ENCODE measurements around the gene ZNF619.
"Not testable (repeated sequence)": the region's sequence is repeated elsewhere in the genome, so short reads cannot be mapped to it uniquely, and the experiment has no call there.

Gene ZNF619

DNA sequence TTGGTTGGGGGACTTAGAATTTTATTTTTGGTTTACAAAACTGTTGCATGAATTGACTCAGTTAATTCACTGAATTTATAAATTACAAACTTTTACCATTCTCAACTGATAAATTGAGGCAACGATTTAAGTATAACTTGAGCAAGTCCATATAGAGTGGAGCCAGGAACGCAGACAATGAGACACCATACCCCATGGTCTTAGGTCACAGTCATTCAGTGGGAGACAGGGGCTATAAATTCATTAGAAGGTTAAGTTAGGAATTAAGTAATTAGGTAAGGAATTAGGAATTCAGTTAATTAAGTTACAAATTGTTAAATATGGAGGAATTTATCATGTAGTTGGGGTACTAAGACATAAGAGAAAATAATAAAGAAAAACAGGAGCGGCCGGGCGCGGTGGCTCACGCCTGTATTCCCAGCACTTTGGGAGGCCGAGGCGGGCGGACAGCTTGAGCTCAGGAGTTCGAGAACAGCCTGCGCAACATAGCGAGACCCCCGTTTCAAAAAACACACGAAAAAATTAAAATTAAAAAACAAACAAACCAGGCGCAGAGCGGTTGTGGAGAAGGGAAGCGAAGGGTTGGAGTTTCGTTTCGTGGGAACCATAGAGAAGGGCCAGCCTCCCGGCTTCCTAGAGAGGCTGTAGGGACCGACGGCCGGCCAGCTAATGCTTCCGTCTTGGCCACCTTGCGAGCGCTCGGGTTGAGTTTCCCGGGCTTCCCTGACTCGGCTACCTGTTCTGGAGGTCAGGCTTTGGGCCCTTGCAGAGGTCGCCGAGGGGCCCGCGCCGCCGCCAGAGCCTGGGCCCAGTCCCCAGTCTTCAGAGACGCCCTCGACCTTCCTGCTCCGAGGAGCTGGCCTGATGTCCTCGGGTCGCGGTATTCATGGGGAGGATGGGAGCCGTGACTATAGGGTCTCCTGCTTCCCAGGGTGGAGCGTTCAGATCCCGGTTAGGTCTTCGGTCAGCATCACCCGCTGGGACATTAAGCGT, at the start of gene ZNF619:
Gene ZNF619, plus strand, starts transcription at position 645 of the 993 bp plus-strand sequence. CDS start 858 bp downstream, outside the sequence.
- peak; percentile 67 for DNase-seq

DNA sequence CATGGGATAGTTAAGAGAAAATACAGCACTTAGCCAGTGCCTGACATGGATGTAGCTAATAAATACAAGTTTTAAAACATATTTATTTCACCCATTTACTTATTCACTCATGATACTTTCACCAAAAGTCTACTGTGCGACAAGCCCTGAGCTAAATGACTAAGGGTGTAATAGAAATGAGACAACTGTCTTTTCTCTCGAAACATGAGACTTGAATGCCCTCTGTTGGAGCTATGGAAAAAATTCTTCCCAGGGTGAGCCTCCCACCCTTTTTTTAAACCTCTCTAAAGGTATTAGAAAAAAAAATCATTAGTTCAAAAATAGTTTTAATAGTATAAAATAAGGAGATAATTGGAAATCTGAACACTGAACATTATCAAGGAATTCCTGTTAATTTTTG, 44.1 kb upstream of the ZNF619 start:
- no peak for DNase-seq

DNA sequence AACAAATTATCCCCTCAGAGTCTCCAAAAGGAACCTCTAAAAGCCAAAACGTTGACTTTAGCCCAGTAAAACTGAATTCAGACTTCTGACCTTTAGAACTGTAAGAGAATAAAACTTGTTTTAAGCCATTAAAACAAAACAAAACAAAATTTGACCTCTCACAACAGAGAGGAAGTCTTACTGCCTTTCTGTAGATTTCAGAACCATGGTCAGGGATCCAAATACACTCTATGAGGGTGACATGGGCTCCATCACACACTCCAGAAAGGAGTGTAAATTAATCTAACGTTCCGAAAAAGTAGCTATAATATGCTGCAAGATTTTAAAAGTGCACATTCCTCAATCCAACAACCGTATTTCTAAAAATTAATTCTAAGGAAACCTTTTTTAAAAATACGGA, 39.0 kb upstream of the ZNF619 start:
- DNase-seq = no peak

DNA sequence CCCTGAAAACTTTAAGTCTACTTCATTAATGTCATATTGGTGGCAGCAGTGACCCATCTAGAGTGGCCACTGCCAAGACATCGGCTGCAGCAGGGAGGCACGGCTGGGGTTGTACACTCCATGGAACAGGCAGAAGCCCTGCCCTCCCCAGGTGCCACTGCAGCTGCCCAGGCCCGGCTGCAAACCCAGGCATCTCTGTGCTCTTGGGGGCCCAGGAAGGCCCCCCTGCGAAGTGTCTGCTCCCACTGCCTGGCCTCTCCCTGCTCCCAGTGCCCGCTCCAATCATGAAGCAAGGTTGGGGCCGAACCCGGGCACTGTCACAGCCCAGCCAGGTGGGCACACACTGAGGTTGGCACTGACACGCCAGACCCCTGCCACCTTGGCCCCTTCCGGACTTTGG, 31.9 kb upstream of the ZNF619 start:
- DNase-seq = no peak

DNA sequence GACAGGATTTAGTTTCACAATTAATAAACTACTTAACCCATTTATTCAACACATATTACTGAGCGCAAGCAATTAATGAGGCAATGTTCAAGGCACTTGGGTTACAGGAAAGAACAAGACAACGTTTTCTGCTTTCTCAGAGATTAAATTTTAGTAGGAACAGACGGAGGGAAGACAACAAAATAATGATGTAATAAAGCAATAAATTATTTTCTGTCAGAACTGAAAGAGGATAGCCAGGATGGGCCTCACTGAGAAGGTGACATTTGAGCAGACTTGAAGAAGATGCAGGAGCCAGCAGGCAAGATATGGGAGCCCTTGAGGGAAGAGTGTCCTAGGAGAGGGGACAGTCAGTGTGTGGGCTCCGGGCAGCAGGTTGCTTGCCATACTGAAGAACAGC, 31.0 kb upstream of the ZNF619 start:
- DNase-seq = no peak

DNA sequence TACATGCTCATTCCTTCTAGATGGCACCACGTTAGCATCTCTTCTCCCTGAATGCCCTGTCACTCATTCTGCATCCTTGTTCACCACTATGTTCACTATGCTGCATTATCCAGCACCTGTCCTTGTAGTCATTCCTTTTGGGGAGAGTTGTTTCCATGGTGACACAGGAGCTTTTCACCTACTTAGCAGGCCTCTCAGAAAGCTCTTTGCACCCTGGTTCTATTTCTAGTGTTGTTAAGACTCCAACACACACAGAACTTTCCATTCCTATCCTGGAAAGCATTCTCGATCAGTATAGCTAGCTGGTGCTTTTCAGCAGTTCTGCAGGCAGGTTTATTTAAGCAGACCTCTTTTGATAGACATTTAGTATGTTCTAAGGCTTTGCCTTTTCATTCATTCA, 26.5 kb upstream of the ZNF619 start:
- no peak for DNase-seq

DNA sequence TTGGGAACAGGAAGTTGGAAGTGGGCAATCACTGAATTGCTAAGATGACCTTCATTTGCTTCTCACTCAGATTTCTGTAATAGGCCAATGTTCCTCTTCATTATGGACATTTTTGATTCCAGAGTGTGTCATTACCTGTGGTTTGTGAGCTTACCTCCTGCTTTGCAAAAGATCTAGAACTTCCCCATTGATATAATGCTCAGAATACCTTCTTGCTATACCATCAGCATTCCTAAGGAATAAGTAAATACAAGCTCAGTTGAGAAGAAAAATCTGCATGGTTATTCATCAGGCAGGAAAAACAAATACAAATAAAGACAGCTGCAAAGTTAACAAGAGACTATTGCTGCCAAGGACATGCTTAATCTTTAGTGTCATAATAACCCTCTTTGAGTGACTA, 25.4 kb upstream of the ZNF619 start:
- no peak for DNase-seq

DNA sequence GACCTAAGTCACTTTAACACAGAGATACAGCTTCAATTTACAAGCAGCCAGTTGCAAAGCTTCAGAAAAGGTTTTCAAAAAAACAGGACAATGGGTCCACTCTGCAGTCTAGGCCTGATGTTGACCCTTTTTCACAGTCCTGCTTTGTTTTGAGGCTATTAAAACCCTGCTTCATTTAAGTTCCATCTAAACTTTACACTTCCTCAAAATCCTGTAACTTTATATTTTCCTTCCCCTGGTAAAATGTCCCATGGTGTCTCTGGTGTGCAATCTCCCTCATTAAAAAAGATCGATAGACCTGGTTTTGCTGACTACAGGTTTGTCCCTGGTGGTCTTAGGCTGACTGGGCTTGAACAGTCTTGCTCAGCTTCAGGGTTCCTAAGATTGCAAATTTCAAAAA, 24.9 kb upstream of the ZNF619 start:
- no peak for DNase-seq

DNA sequence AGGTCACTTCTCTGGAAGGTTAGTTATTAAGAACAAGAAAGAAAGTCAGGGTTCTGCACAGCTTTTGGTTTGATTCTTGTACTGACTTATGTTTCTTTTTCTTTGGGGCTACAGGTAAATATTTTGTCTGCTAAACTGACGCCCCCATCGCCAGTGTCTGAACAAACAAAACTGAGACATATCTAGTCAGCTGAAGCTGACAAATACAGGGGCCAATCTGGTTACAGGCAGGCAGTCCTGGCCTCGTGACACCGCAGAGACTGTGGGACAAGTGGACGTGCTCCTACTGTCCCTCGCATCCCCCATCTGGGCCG, 24.4 kb upstream of the ZNF619 start:
- DNase-seq = no peak

DNA sequence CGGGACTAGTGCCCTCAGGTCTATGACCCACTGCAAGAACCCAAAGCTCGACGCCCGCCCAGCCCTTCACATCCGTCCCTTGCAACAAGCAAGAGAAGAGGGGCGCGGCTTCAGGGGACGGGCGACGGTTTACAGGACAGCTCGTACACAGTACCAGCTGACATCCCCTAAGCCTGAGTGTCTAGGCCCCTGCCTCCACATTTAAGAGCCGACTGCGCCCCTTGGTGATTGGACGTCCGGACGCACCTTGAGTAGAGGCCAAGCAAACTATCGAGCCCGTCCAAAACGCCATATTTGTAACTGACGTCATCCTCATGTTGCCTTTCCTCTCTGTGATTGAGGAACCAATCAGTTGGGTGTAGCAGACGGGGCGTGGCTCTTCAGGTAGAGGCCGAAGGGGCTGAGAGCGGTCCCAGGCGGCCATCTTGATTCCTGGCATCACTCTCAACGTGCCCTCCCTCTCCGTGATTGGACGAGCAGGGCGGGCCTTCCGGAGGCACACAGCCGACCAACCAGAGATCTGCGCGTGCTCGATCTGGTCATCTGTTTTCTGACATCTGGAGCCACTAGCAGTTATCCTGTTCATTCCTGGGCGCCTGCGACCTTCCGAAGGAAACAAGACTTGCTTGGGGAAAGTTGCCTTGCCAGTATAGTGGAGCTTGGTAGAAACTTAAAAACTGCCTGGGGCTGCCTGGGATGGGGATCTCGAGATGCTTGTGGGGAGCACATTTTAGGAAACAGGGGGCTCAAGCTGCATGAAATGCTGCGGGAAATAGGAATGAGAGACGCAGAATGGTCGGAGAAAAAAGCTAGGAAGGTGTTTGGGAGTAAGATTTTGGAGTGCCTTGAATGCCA, 23.8 kb upstream of the ZNF619 start:
- peak; percentile 89 for DNase-seq

DNA sequence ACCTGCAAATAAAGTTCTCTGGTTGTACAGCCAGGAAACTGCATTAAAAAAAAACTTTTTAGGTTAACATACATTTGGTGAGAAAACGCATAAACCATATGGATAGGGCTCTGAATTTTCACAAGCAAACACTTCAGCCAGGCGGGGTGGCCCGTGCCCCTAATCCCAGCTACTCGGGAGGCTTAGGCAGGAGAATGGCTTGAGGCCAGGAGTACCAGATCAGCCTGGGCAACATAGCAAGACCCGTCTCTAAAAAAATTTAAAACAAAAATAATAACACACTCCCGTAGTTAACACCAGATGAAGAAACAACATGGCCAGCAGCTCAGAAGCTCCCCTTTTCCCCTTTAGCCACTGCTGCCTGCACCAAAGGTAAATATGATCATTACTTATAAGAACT, 23.0 kb upstream of the ZNF619 start:
- DNase-seq = no peak

DNA sequence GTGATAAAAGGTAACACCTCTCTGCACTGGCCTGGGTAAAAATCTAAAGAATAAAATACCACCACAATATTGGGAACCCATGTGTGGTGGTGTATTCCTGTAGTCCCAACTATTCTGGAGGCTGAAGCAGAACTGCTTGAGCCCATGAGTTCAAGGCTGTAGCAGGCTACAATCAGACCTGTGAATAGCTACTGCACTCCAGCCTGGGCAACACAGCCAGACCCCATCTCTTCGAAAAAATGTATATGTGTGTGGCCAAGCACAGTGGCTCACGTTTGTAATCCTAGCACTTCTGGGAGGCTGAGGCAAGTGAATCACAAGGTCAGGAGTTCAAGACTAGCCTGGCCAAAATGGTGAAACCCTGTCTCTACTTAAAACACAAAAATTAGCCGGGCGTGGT, 21.6 kb upstream of the ZNF619 start:
- DNase-seq = no peak

DNA sequence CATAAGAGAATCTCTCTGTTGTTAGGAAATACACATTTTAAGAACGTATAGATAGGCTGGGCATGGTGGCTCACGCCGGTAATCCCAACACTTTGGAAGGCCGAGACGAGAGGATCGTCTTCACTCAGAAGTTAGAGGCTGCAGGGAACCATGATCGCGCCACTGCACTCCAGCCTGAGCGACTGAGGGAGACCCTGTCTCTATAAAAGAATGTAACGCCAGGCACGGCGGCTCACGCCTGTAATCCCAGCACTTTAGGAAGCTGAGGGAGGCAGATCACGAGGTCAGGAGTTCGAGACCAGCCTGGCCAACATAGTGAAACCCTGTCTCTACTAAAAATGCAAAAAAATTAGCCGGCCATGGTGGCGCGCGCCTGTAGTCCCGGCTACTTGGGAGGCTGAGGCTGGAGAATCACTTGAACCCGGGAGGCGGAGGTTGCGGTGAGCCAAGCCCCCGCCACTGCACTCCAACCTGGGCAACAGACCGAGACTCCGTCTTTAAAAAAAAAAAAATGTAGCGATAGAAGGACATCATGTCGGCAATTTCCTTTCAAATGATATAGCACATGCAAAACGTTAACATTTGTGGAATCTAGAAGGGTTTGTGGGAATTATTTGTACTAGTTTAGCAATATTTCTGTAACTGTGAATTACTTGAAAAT, 20.5 kb upstream of the ZNF619 start:
- DNase-seq = no peak

DNA sequence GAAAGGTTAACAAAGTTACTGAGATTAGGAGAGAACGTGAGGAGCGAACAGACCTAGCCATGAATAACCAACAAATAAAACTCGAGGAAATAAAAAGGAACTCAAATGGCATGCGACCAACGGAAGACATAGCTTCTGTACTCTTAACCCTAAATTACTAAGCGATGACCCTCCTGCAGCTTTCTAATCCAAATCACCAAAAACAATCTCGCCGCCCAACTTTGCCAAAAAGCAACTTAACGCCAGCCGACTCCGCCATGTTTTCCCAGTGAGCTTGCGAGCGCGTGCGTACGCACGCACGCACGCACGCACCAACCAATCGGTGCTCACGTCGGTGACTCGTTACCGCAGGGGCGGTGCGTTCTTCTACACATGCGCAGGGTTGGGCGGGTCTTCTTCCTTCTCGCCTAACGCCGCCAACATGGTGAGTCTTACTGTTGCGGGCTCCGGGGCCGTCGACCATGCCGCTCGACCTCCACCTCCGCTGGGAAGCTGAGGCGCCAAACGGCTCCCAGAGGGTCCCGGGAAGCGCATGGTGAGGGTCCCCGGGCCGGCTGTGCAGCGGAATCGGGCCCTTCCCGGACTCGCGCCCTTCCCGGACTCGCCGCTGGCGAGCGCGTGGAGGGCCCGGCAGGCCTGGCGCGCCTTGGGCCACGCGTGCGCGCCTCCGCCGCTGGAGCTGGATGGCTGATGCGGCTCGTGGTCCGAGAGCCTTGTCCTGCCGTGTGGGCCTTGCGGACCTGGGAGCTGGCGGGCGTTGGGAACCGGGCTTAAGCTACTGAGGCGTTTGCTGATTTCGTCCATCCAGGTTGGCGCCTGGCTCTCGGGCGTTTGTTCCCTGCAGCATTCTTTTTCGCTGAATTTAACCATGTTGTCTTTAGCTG, 19.7 kb upstream of the ZNF619 start, which contains the start of gene RPL14:
Gene RPL14, plus strand, starts transcription at position 400 of the 884 bp plus-strand sequence. Its CDS starts 133 bp downstream, at position 533.
- peak; percentile 92 for DNase-seq

DNA sequence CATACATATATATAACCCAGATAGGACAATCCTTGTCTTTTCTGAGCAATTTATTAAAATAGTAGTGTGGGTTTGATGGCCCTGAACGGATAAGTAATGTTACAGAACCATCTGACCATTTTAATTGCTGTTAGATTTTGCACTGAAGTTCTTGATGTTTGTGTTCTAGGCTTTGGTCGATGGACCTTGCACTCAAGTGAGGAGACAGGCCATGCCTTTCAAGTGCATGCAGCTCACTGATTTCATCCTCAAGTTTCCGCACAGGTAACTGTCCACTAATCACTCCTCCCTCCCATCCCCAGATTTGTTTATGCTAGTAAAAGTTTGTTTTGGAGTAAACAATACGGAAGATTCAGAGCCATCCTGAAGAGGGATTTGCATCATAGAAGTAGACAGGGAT, 18.4 kb upstream of the ZNF619 start:
- DNase-seq = no peak

DNA sequence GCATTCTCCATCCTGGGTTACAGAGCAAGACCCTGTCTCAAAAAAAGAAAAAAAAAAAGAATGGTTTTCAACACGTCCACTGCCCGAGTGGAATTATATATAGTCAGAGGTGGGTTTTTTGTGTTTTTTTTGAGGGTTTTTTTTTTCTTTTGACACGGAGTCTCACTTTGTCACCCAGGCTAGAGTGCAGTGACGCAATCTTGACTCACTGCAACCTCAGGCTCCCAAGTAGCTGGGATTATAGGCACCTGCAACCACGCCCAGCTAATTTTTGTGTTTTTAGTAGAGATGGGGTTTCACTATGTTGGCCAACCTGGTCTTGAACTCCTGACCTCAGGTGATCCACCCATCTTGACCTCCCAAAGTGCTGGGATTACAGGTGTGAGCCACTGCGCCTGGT, 16.4 kb upstream of the ZNF619 start:
- not testable (repeated sequence) for DNase-seq

DNA sequence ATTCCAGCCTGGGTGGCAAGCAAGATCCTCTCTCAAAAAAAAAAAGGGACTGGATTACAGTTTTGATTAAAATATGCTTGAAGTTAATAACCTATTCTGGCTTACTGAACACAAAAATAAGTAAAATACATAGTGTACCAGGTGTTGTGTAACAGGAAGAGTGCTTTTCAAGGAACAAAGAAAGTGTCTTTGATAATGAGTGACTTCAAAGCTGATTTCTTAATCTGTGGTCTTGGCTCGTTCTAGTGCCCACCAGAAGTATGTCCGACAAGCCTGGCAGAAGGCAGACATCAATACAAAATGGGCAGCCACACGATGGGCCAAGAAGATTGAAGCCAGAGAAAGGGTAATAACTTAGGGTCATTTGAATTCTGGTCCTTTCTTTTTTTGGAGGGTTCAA, 15.8 kb upstream of the ZNF619 start:
- DNase-seq = no peak

DNA sequence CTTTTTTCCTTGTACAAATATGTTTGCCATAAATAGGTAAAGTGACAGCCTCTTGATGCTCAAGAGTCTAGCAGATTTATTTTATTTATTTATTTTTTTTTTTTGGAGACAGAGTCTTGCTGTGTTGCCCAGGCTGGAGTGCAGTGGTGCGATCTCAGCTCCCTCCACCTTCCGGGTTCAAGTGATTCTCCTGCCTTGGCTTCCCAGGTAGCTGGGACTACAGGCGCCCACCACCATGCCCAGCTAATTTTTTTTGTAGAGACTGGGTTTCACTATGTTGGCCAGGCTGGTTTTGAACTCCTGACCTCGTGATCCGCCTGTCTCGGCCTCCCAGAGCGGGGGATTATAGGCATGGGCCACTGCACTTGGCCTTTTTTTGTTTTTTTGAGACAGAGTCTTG, 14.1 kb upstream of the ZNF619 start:
- not testable (repeated sequence) for DNase-seq

DNA sequence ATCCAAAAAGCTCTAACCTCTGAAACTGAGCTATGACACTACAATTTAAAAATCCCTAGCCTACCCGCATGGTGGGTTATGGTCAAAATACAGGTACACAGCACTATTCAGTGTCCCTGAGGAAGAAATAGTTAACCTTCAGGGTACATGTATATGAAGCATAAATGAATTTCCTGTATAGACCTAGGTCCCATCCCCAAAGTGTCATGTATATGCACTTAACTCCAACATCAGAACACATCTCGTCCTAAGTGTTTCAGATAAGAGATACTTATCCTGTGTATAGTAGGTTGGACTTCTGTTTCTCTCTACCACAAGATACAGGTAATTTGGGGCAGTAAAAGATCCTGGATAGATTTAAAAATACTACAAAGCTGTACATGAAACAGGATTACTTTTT, 13.3 kb upstream of the ZNF619 start:
- DNase-seq = no peak

DNA sequence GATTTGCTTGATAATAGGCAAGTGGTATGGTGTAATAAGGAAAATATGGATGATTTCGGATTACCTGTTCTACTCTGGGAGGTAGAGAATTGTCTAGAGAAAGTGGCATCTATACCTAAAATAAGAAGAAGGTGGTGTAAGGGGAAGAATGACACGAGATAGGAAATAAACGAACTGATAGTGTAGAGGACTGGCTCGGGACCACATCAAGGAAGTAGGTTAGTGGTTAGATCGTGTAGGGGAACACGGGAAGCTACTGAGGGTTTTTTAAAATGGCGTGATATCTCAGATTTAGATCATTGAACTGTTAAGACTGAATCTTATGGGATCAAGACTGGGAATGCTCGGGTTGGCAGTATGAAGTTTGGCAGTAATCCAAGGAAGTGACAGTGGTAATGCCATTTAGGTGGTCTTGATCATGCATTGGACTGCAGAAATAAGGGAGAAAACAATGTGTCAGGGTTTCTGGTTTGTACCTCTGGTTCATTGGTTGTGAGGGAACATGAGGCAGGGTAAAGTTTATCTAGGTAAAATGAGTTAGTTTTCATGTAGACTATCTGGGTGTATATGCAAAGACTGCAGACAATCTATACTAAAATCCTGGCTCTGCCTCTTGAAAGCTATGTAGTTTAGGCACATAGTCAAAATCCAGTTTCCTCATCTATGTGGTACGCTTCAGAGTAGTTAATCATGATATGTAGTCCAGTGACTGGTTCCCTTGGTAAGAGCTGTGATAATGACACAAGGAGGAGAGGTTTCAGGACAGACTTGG, 12.4 kb upstream of the ZNF619 start:
- no peak for DNase-seq

DNA sequence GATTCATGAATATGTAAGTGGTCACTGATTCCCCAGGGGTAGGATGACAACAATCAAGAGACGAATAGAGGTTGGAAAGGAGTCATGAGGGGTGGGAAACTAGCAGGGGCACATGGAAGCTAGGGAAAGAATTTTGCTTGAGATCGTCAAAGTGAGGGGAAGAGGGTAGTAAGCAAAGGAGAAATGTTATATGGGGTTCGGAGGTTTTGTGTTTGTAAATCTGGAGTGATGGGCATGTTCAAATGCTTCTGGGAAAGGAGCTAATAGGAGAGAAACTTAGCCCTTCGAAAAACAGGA, 11.9 kb upstream of the ZNF619 start:
- no peak for DNase-seq

DNA sequence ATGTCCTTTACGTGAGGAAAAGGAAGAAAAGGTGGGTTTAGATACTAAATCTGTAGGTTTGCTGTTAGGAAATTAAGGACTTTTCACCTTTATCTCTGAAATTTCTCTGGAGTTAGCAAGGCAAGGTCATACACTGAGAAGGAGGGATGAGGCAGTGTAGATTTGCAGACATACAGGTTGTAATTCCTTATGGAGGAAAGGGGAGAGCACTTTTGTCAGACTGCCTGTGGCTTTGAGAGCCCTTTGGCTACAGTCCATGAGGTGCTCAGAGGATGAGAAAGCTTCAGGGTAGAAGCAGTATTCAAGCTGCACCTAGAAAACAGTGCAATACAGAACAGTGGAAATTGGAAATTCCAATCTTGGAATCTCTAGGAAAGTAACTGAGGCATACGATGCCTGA, 11.5 kb upstream of the ZNF619 start:
- DNase-seq = no peak

All from activated T-cell treated with anti-CD3 and anti-CD28 coated beads, Interleukin-2, amount 50 U/mL, for 1 hour (primary cell).